Mesenteric fat pad (tissue), 1 donor: ENCODE results near the gene SPTAN1. TPM values are rescaled to one million over a fixed set of nuclear protein-coding genes. Genes with fewer than 3 reads are reported as not detected.
"Not testable (repeated sequence)": the region's sequence is repeated elsewhere in the genome, so short reads cannot be mapped to it uniquely, and the experiment has no call there.

Experiments used
- DNase-seq: peaks from one replicate; pipeline ENCODE4 v3.0.0-alpha.2; 2020; ENCODE audit warnings: low spot score
- long read RNA-seq: library from polyadenylated mRNA; unstranded; transcript quantifications from one replicate; pipeline ENCODE4 v2.0.0, GENCODE V29; 2020
- total RNA-seq: library from RNA; stranded (reverse); fragmentation: NEBNext Ultra II Directional; extraction: Animal tissue kit (Norgen Biotek cat#: 25700); gene quantifications from one replicate; pipeline ENCODE4 v1.2.1, GENCODE V29; 2021
- donor health status: DM: yes; HTN: yes; CAD: no.

The SPTAN1 gene
- total RNA-seq, result 361 TPM
- long read RNA-seq, full-length matches to known transcripts, result 11 of 118 reads
- long read RNA-seq, partial matches to known transcripts, result 87 of 118 reads
- long read RNA-seq, other reads (novel, unspliced or antisense), result 20 of 118 reads

- DNase-seq, result peak; percentile 97
Observed at GRCh38 chr9:128552153-128552743, at the start of gene SPTAN1. SPTAN1 (plus strand) TSS chr9:128552587; CDS start chr9:128566741, 14,154 bp downstream.

GRCh38 chr9:128503415-128503825, 49.0 kb upstream of the SPTAN1 start:
- DNase-seq, result not testable (repeated sequence)

- DNase-seq, result no peak
Observed at GRCh38 chr9:128503870-128504269, 48.5 kb upstream of the SPTAN1 start.

GRCh38 chr9:128504485-128505413, 47.6 kb upstream of the SPTAN1 start, which contains the start of gene GLE1:
GLE1 (plus strand) TSS chr9:128504719; CDS start chr9:128504806, 87 bp downstream.
- peak; percentile 99 for DNase-seq

- no peak for DNase-seq
Observed at GRCh38 chr9:128505414-128505765, 47.0 kb upstream of the SPTAN1 start.

- not testable (repeated sequence) for DNase-seq
Observed at GRCh38 chr9:128505906-128506305, 46.5 kb upstream of the SPTAN1 start.

- peak; percentile 39 for DNase-seq
Observed at GRCh38 chr9:128512820-128513219, 39.6 kb upstream of the SPTAN1 start.

GRCh38 chr9:128521956-128522355, 30.4 kb upstream of the SPTAN1 start:
- DNase-seq, result no peak

- DNase-seq, result no peak
Observed at GRCh38 chr9:128523199-128523925, 29.0 kb upstream of the SPTAN1 start.

GRCh38 chr9:128526720-128527119, 25.7 kb upstream of the SPTAN1 start:
- no peak for DNase-seq

GRCh38 chr9:128528445-128529160, 23.8 kb upstream of the SPTAN1 start:
- DNase-seq, result no peak

GRCh38 chr9:128529191-128529590, 23.2 kb upstream of the SPTAN1 start:
- no peak for DNase-seq

GRCh38 chr9:128532581-128532980, 19.8 kb upstream of the SPTAN1 start:
- no peak for DNase-seq

GRCh38 chr9:128540634-128541360, 11.6 kb upstream of the SPTAN1 start:
- DNase-seq, result no peak

- DNase-seq, result no peak
Observed at GRCh38 chr9:128546504-128546903, 5.9 kb upstream of the SPTAN1 start.

- DNase-seq, result no peak
Observed at GRCh38 chr9:128548876-128549275, 3.5 kb upstream of the SPTAN1 start.

- DNase-seq, result no peak
Observed at GRCh38 chr9:128550226-128550625, 2.2 kb upstream of the SPTAN1 start.

GRCh38 chr9:128550770-128551656, 1.4 kb upstream of the SPTAN1 start:
- DNase-seq, result no peak

GRCh38 chr9:128551657-128552152, 682 bp upstream of the SPTAN1 start:
- no peak for DNase-seq
